AG10803 (cell line): ENCODE measurements around the gene EBF3.

ENCODE experiments used
- DNase-seq: peaks from one replicate; pipeline ENCODE4 v3.0.0; 2010; ENCODE audit warnings: low read depth
- H3K4me3 ChIP-seq: 2 replicates; pipeline ENCODE4 v1.5.1; 2011; ENCODE audit warnings: mild to moderate bottlenecking, low read length, control low read depth
- TF ChIP-seq, protein P1 (sequence below): conservative IDR thresholded peaks from 2 replicates; pipeline ENCODE4 v1.5.1; 2011; ENCODE audit warnings: mild to moderate bottlenecking, low read length, control low read depth, inconsistent platforms

EBF3 gene

DNA sequence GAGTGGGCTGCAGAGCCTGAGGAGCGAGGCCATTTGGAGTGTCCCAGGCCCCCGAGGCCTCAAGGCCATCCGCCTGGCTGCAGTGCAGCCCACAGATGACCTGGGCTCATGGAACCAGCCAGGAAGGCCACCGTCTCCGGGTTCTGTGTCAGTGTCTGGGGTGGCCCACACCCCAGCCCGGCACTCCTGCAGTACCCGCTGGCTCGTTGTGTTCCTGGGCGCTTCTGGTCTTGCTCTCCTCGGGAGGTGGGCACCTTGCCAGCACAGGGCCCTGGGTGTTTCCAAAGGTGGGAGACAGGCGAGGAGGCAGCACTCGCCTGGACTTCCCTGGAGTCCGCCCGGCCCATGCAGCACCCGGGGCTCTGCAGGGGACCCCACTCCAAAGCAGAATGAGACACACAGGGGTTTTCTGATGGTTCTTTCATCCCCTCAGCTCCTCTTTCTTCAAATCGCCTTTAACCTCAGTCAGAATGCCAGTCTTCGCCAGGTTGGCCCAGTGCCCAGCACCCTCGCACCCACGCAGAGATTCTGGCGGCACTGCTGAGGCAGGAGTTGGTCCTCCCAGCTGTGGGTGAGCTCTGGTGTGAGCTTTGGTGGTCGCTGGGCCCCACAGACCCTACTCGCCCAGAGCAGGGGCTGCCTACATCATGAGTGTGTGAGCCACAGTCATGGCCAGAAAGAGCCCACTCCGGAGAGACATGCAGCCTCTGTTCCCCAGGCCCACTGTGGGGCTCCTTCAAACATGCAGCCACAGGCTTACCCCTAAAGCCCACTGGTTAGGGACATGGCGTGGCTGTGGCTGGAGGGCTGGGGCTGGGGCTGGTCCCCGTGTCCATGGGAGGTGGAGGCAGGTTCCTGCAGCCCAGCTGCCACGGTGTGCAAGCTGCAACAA is 155.7 kb downstream of the EBF3 start:
- TF ChIP-seq, protein P1, sequence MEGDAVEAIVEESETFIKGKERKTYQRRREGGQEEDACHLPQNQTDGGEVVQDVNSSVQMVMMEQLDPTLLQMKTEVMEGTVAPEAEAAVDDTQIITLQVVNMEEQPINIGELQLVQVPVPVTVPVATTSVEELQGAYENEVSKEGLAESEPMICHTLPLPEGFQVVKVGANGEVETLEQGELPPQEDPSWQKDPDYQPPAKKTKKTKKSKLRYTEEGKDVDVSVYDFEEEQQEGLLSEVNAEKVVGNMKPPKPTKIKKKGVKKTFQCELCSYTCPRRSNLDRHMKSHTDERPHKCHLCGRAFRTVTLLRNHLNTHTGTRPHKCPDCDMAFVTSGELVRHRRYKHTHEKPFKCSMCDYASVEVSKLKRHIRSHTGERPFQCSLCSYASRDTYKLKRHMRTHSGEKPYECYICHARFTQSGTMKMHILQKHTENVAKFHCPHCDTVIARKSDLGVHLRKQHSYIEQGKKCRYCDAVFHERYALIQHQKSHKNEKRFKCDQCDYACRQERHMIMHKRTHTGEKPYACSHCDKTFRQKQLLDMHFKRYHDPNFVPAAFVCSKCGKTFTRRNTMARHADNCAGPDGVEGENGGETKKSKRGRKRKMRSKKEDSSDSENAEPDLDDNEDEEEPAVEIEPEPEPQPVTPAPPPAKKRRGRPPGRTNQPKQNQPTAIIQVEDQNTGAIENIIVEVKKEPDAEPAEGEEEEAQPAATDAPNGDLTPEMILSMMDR, result no peak
- H3K4me3 ChIP-seq, result no peak overlapping the region
- DNase-seq, result no peak

DNA sequence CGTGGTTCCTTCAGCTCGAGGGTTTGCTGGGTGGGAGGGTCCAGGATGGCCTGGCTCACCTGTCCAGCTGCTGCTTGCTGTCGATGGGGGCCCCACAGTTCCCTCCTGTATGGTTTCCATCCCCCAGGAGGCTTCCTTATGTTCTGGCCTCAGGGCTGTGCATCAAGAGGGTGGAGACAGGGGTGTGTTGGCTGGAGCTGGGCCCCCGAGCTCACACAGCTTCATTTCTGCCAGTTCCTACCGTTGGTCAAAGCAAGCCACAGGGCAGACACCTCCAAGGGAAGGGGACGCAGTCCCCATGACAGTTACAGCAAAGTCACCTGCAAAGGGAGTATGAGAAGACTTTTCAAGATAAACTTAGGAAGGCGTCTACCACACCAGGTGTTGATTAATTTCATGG is 156.9 kb downstream of the EBF3 start:
- H3K4me3 ChIP-seq, result no peak overlapping the region
- DNase-seq, result no peak
- TF ChIP-seq, protein P1, result no peak

DNA sequence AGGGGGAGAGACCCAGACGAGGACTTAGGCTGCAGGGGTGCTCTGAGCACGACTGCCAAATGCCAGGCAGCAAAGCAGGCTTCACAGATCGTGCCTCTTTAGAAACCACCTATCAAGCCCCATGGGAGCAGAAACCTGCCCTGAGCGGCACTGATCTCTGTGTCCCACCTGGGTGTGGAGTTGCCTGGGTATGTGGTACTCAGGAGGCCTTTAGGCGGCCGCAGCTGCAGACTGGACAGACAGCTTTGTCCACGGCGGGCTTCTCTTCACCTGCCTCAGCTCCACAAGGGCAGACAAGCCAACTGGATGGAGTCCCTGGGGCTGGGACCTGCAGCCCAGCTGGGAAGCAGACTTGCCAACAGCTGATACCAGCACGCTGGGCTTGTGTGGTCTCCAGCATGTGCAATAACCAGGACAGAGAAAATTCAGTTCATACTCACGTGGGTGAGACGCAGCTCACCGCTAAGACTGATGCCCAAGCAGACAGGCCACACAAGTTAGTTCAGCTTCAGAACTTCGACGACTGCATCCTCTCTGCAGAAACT is 163.2 kb downstream of the EBF3 start:
- TF ChIP-seq, protein P1, result no peak
- H3K4me3 ChIP-seq, result no peak overlapping the region
- DNase-seq, result no peak

DNA sequence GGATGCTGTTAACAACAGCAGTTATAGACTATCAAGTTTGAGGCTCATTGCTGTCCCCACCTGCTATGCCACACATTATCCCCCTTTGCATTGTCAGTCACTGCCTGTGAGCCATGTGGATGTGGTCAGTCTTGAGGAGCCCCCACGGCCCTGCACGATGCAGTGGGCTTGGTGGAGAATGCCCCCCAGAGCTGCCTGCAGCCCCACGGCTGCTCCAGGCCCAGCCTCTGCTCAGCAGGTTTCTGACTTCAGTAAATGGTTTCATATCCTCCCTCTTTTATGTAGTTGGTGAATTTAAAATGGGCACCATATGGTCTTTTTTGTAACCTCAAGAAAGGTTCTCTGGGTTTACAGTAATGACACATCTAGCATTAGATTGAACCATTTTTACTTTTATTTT is 164.1 kb downstream of the EBF3 start:
- no peak for DNase-seq
- TF ChIP-seq, protein P1, result no peak
- no peak overlapping the region for H3K4me3 ChIP-seq

DNA sequence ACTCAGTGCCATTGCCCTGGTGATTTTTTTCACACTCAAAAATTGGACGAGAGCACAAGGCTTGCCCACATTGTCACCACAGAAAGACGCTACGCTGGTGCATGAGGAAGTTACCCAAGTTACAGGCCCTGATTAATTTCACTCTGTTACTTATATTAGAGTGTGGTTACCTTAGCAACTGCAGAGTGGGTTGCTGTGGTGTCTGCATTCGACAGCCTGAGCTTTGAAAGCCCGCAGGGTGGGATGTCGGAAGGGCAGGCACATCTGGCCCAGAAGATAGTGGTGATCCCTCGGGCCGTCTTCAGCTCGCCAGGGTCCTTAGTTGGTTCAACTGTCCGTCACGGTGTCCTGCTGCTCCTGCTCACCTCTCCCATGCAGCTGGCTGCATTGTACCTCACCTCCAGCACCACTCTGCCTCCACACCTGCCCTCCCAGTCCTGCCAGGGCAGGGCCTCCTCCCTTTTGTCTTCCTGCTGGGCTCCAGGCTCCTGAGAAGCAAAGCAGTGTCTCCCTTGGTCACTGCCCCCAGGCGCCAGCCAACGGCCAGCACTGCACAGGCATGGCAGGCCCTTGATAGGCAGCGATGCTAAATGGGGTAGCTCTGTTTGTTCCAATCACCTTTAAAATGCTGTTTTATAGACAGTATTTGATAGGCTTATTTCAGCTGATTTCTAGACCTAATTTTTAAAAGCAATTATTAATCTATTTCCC is 167.2 kb downstream of the EBF3 start:
- TF ChIP-seq, protein P1, result no peak
- no peak for DNase-seq
- H3K4me3 ChIP-seq, result no peak overlapping the region

DNA sequence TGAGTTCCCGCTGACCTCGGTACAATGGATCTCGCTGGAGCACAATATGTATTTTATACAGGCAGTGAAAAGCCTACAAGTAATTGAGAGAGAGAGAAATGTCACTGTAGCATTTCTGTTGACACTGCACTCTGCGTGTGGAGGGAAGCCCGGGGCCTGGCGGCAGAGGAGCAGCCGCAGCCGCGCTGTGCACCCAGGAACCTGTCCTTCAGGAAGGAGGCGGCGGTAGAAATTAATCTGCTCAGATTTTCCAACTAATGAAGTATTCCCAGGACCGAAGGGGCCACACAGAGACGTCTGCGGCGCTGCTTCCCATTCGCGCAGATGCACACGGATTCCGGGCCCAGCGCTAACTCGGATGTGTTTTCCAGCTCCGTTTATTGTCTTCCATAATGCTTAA is 170.1 kb downstream of the EBF3 start:
- DNase-seq, result no peak
- H3K4me3 ChIP-seq, result no peak overlapping the region
- TF ChIP-seq, protein P1, result no peak
